HEK293 (cell line): Measurements from ENCODE around the gene NHEJ1.

ENCODE experiments used
- BCL11A ChIP-seq: fragments of 450-650 bp; formaldehyde crosslinking; IDR thresholded peaks from 2 replicates; pipeline ENCODE4 v1.5.1; 2016; ENCODE audit warnings: low read depth, missing biosample characterization, missing genetic modification characterization
- GLIS1 ChIP-seq: fragments of 450-650 bp; formaldehyde crosslinking; IDR thresholded peaks from 2 replicates; pipeline ENCODE4 v1.5.1; 2016; ENCODE audit warnings: missing biosample characterization, missing genetic modification characterization
- OSR2 ChIP-seq: fragments of 450-650 bp; formaldehyde crosslinking; IDR thresholded peaks from 2 replicates; pipeline ENCODE4 v1.5.1; 2016; ENCODE audit warnings: missing biosample characterization, missing genetic modification characterization
- ZBTB1 ChIP-seq: fragments of 450-650 bp; formaldehyde crosslinking; IDR thresholded peaks from 2 replicates; pipeline ENCODE4 v1.5.1; 2016; ENCODE audit warnings: missing biosample characterization, missing genetic modification characterization
- ZBTB10 ChIP-seq: fragments of 450-650 bp; formaldehyde crosslinking; IDR thresholded peaks from 2 replicates; pipeline ENCODE4 v1.5.1; 2016; ENCODE audit warnings: missing biosample characterization, missing genetic modification characterization
- ZBTB44 ChIP-seq: fragments of 450-650 bp; IDR thresholded peaks from 2 replicates; pipeline ENCODE4 v1.5.1; 2018; ENCODE audit warnings: missing biosample characterization, mild to moderate bottlenecking, missing genetic modification characterization
- ZFP41 ChIP-seq: fragments of 450-650 bp; formaldehyde crosslinking; IDR thresholded peaks from 2 replicates; pipeline ENCODE4 v1.5.1; 2016; ENCODE audit warnings: missing biosample characterization, missing genetic modification characterization, borderline replicate concordance
- ZNF155 ChIP-seq: fragments of 450-650 bp; formaldehyde crosslinking; IDR thresholded peaks from 2 replicates; pipeline ENCODE4 v1.5.1; 2016; ENCODE audit warnings: missing biosample characterization, missing genetic modification characterization
- ZNF174 ChIP-seq: fragments of 450-650 bp; formaldehyde crosslinking; IDR thresholded peaks from 2 replicates; pipeline ENCODE4 v1.5.0; 2017; ENCODE audit warnings: missing biosample characterization, mild to moderate bottlenecking, missing genetic modification characterization
- ZNF175 ChIP-seq: fragments of 450-650 bp; formaldehyde crosslinking; IDR thresholded peaks from 2 replicates; pipeline ENCODE4 v1.5.1; 2016; ENCODE audit warnings: missing biosample characterization, missing genetic modification characterization
- ZNF266 ChIP-seq: fragments of 450-650 bp; formaldehyde crosslinking; IDR thresholded peaks from 2 replicates; pipeline ENCODE4 v1.5.1; 2016; ENCODE audit warnings: missing biosample characterization, missing genetic modification characterization, low read depth
- ZNF335 ChIP-seq: fragments of 450-650 bp; formaldehyde crosslinking; conservative IDR thresholded peaks from 2 replicates; pipeline ENCODE4 v1.5.1; 2016; ENCODE audit warnings: missing biosample characterization, missing genetic modification characterization
- ZNF354C ChIP-seq: fragments of 450-650 bp; formaldehyde crosslinking; IDR thresholded peaks from 2 replicates; pipeline ENCODE4 v1.5.1; 2016; ENCODE audit warnings: missing biosample characterization, missing genetic modification characterization, low read depth, borderline replicate concordance
- ZNF366 ChIP-seq: fragments of 450-650 bp; formaldehyde crosslinking; conservative IDR thresholded peaks from 2 replicates; pipeline ENCODE4 v1.5.1; 2016; ENCODE audit warnings: missing biosample characterization, missing genetic modification characterization
- ZNF473 ChIP-seq: fragments of 450-650 bp; formaldehyde crosslinking; IDR thresholded peaks from 2 replicates; pipeline ENCODE4 v1.5.1; 2017; ENCODE audit warnings: missing biosample characterization, missing genetic modification characterization
- ZNF488 ChIP-seq: fragments of 450-650 bp; formaldehyde crosslinking; IDR thresholded peaks from 2 replicates; pipeline ENCODE4 v1.5.1; 2016; ENCODE audit warnings: missing biosample characterization, missing genetic modification characterization
- ZNF600 ChIP-seq: fragments of 450-650 bp; formaldehyde crosslinking; IDR thresholded peaks from 2 replicates; pipeline ENCODE4 v1.5.1; 2016; ENCODE audit warnings: missing biosample characterization, missing genetic modification characterization
- ZNF639 ChIP-seq: fragments of 450-650 bp; formaldehyde crosslinking; IDR thresholded peaks from 2 replicates; pipeline ENCODE4 v1.5.1; 2016; ENCODE audit warnings: missing biosample characterization, missing genetic modification characterization
- ZNF660 ChIP-seq: fragments of 450-650 bp; IDR thresholded peaks from 2 replicates; pipeline ENCODE4 v1.5.1; 2018; ENCODE audit warnings: missing biosample characterization, mild to moderate bottlenecking, missing genetic modification characterization
- ZNF791 ChIP-seq: fragments of 450-650 bp; formaldehyde crosslinking; IDR thresholded peaks from 2 replicates; pipeline ENCODE4 v1.5.1; 2016; ENCODE audit warnings: missing biosample characterization, missing genetic modification characterization
- TF ChIP-seq, protein P1 (sequence below): IDR thresholded peaks from 2 replicates; pipeline ENCODE4 v1.6.1; 2011; ENCODE audit warnings: mild to moderate bottlenecking, low read depth, low read length, borderline replicate concordance
- TF ChIP-seq, protein P2 (sequence below): fragments of 450-650 bp; formaldehyde crosslinking; IDR thresholded peaks from 2 replicates; pipeline ENCODE4 v1.5.1; 2017; ENCODE audit warnings: missing biosample characterization, missing genetic modification characterization
- TF ChIP-seq, protein P3 (sequence below): fragments of 450-650 bp; formaldehyde crosslinking; IDR thresholded peaks from 2 replicates; pipeline ENCODE4 v1.5.1; 2016; ENCODE audit warnings: missing biosample characterization, missing genetic modification characterization, borderline replicate concordance

Gene NHEJ1

GRCh38 chr2:219176818-219177551 is 16.4 kb upstream of the NHEJ1 start, which contains the start of gene CNPPD1 (continued):
- TF ChIP-seq, protein P1, sequence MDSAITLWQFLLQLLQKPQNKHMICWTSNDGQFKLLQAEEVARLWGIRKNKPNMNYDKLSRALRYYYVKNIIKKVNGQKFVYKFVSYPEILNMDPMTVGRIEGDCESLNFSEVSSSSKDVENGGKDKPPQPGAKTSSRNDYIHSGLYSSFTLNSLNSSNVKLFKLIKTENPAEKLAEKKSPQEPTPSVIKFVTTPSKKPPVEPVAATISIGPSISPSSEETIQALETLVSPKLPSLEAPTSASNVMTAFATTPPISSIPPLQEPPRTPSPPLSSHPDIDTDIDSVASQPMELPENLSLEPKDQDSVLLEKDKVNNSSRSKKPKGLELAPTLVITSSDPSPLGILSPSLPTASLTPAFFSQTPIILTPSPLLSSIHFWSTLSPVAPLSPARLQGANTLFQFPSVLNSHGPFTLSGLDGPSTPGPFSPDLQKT: no peak
- no peak for TF ChIP-seq ZNF174 (tag by site-specific recombination)
- TF ChIP-seq, protein P2, sequence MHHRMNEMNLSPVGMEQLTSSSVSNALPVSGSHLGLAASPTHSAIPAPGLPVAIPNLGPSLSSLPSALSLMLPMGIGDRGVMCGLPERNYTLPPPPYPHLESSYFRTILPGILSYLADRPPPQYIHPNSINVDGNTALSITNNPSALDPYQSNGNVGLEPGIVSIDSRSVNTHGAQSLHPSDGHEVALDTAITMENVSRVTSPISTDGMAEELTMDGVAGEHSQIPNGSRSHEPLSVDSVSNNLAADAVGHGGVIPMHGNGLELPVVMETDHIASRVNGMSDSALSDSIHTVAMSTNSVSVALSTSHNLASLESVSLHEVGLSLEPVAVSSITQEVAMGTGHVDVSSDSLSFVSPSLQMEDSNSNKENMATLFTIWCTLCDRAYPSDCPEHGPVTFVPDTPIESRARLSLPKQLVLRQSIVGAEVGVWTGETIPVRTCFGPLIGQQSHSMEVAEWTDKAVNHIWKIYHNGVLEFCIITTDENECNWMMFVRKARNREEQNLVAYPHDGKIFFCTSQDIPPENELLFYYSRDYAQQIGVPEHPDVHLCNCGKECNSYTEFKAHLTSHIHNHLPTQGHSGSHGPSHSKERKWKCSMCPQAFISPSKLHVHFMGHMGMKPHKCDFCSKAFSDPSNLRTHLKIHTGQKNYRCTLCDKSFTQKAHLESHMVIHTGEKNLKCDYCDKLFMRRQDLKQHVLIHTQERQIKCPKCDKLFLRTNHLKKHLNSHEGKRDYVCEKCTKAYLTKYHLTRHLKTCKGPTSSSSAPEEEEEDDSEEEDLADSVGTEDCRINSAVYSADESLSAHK: no peak
- no peak for TF ChIP-seq ZNF473 (tag by site-specific recombination)
- 0 out of 2 replicates have a peak, but pooled peaks have one; percentile 55 for TF ChIP-seq ZNF660 (tag by site-specific recombination)
- no peak for TF ChIP-seq ZNF266 (tag by site-specific recombination)
- TF ChIP-seq ZBTB10 (tag by site-specific recombination): 0 out of 2 replicates have a peak, but pooled peaks have one; percentile 47
- TF ChIP-seq, protein P3, sequence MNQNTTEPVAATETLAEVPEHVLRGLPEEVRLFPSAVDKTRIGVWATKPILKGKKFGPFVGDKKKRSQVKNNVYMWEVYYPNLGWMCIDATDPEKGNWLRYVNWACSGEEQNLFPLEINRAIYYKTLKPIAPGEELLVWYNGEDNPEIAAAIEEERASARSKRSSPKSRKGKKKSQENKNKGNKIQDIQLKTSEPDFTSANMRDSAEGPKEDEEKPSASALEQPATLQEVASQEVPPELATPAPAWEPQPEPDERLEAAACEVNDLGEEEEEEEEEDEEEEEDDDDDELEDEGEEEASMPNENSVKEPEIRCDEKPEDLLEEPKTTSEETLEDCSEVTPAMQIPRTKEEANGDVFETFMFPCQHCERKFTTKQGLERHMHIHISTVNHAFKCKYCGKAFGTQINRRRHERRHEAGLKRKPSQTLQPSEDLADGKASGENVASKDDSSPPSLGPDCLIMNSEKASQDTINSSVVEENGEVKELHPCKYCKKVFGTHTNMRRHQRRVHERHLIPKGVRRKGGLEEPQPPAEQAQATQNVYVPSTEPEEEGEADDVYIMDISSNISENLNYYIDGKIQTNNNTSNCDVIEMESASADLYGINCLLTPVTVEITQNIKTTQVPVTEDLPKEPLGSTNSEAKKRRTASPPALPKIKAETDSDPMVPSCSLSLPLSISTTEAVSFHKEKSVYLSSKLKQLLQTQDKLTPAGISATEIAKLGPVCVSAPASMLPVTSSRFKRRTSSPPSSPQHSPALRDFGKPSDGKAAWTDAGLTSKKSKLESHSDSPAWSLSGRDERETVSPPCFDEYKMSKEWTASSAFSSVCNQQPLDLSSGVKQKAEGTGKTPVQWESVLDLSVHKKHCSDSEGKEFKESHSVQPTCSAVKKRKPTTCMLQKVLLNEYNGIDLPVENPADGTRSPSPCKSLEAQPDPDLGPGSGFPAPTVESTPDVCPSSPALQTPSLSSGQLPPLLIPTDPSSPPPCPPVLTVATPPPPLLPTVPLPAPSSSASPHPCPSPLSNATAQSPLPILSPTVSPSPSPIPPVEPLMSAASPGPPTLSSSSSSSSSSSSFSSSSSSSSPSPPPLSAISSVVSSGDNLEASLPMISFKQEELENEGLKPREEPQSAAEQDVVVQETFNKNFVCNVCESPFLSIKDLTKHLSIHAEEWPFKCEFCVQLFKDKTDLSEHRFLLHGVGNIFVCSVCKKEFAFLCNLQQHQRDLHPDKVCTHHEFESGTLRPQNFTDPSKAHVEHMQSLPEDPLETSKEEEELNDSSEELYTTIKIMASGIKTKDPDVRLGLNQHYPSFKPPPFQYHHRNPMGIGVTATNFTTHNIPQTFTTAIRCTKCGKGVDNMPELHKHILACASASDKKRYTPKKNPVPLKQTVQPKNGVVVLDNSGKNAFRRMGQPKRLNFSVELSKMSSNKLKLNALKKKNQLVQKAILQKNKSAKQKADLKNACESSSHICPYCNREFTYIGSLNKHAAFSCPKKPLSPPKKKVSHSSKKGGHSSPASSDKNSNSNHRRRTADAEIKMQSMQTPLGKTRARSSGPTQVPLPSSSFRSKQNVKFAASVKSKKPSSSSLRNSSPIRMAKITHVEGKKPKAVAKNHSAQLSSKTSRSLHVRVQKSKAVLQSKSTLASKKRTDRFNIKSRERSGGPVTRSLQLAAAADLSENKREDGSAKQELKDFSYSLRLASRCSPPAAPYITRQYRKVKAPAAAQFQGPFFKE (tag by site-specific recombination): no peak
- no peak; the same call in 1 of the 2 replicates for TF ChIP-seq ZNF366 (tag by site-specific recombination)
- TF ChIP-seq ZBTB44 (tag by site-specific recombination): no peak
- TF ChIP-seq OSR2: no peak
- no peak for TF ChIP-seq ZNF155
- no peak for TF ChIP-seq BCL11A (tag by site-specific recombination)
- peak; percentile 61; the same call in 1 of the 2 replicates for TF ChIP-seq ZNF335 (tag by site-specific recombination)
- TF ChIP-seq ZNF600 (tag by site-specific recombination): peak; percentile 57
- no peak for TF ChIP-seq ZNF488 (tag by site-specific recombination)
- TF ChIP-seq ZNF639: no peak
- TF ChIP-seq ZNF175 (tag by site-specific recombination): no peak
- TF ChIP-seq ZFP41 (tag by site-specific recombination): no peak
- no peak for TF ChIP-seq ZNF791 (tag by site-specific recombination)
- TF ChIP-seq ZBTB1 (tag by site-specific recombination): no peak
- TF ChIP-seq GLIS1 (tag by site-specific recombination): peak; percentile 62; the same call in 1 of the 2 replicates
- no peak for TF ChIP-seq ZNF354C (tag by site-specific recombination)
